ENCODE measurements around the gene GPR141. TPM values are rescaled to one million over a fixed set of nuclear protein-coding genes. Genes with fewer than 3 reads are reported as not detected.

Gene GPR141
- polyA plus RNA-seq, 1 donor (not counting 4 experiments of a cell fraction or from before 2014, with no cell fraction given): not detected

- dilution Hi-C loops (cut with MboI; ENCODE audit: extremely low pct_ligation_motif_present, low sequenced_read_pairs): no loop called here
- Histone ChIP-seq H3K4me1 (ENCODE audit: control insufficient read depth, extremely low read depth, insufficient read depth, low read length) (no peaks in the 10 kb centered on the region), H2AFZ (ENCODE audit: control insufficient read depth, low read length) (no peak overlapping the region), H3K4me3 (ENCODE audit: control insufficient read depth in 2 of 3, extremely low read depth in 1 of 3, insufficient read depth in 2 of 3, low read depth in 1 of 3, low read length in 3 of 3) (no peak overlapping the region), H3K9me1 (ENCODE audit: control insufficient read depth, extremely low read depth, insufficient read depth, low read length) (no peaks in the 10 kb centered on the region), H3K9ac (ENCODE audit: control insufficient read depth, extremely low read depth, insufficient read depth, low read length) (no peak overlapping the region), H3K36me3 (ENCODE audit: control insufficient read depth in 2 of 2, extremely low read depth in 1 of 2, insufficient read depth in 2 of 2, low read length in 2 of 2) (no peaks in the 10 kb centered on the region), H3K9me3 (ENCODE audit: control insufficient read depth, low read depth, low read length) (no peaks in the 10 kb centered on the region), H3K79me2 (ENCODE audit: control insufficient read depth, insufficient read depth, low read length) (no peaks in the 10 kb centered on the region), H3K27me3 (ENCODE audit: control insufficient read depth, extremely low read depth, insufficient read depth, low read length) (no peaks in the 10 kb centered on the region), H3K4me2 (ENCODE audit: control insufficient read depth, extremely low read depth, insufficient read depth, low read depth, low read length) (no peak overlapping the region), H4K20me1 (ENCODE audit: control insufficient read depth, extremely low read depth, insufficient read depth, low read length) (no peaks in the 10 kb centered on the region), H3K27ac (ENCODE audit: control insufficient read depth, insufficient read depth, low read length) (no peak overlapping the region)
- TF ChIP-seq EZH2 (IDR thresholded peaks at IDR 0.05; ENCODE audit: low read length): no peak
- no peak for DNase-seq (ENCODE audit: low read depth, low spot score)
- no peak for FAIRE-seq
Observed at GRCh38 chr7:37751096-37751495, 67.5 kb downstream of the GPR141 start.

DNA sequence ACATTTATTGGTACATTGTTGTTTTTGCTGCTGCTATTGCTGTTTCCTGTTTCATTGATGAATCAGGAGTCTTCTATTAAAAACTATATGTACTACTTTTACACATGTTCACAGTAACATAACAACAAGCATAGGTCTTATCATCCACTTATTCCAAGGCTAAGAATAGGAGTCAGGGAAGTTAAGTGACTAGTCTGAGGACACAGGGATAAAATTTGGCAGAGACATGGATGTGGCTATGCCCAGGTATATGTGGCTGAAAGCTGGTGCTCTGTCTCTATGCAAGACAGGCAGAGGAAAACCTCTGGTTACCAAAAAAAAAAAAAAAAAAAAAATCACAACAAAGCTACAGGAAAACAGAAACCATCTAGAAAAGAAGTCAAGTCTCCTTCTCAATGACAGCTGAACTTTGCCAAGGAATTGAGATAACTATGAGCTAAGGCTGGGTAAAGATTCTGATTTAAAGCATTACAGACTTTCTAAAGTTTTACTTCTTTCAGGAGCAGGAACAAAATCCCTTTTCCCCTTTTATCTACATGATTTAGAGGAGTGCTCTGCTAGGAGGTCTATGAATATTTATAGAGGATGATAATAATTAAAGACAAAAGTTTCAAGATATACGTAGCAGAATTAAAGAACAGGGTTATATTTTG, 70.0 kb downstream of the GPR141 start:
- TF ChIP-seq EZH2 (IDR thresholded peaks at IDR 0.05; ENCODE audit: low read length): no peak
- TF ChIP-seq, protein P1, sequence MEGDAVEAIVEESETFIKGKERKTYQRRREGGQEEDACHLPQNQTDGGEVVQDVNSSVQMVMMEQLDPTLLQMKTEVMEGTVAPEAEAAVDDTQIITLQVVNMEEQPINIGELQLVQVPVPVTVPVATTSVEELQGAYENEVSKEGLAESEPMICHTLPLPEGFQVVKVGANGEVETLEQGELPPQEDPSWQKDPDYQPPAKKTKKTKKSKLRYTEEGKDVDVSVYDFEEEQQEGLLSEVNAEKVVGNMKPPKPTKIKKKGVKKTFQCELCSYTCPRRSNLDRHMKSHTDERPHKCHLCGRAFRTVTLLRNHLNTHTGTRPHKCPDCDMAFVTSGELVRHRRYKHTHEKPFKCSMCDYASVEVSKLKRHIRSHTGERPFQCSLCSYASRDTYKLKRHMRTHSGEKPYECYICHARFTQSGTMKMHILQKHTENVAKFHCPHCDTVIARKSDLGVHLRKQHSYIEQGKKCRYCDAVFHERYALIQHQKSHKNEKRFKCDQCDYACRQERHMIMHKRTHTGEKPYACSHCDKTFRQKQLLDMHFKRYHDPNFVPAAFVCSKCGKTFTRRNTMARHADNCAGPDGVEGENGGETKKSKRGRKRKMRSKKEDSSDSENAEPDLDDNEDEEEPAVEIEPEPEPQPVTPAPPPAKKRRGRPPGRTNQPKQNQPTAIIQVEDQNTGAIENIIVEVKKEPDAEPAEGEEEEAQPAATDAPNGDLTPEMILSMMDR (optimal IDR thresholded peaks at IDR 0.05 in 1 of 3, IDR thresholded peaks at IDR 0.05 in 1 of 3, conservative IDR thresholded peaks at IDR 0.05 in 1 of 3; ENCODE audit: extremely low read depth in 1 of 3, insufficient read depth in 2 of 3, low read length in 3 of 3): no peak
- no peak overlapping the region for H3K27ac ChIP-seq (ENCODE audit: control insufficient read depth, insufficient read depth, low read length)
- no peaks in the 10 kb centered on the region for H4K20me1 ChIP-seq (ENCODE audit: control insufficient read depth, extremely low read depth, insufficient read depth, low read length)
- DNase-seq (ENCODE audit: low read depth, low spot score) (no peak), FAIRE-seq (no peak)
- H3K9me1 ChIP-seq (ENCODE audit: control insufficient read depth, extremely low read depth, insufficient read depth, low read length): no peaks in the 10 kb centered on the region
- H3K27me3 ChIP-seq (ENCODE audit: control insufficient read depth, extremely low read depth, insufficient read depth, low read length): no peaks in the 10 kb centered on the region
- H3K79me2 ChIP-seq (ENCODE audit: control insufficient read depth, insufficient read depth, low read length): no peaks in the 10 kb centered on the region
- H3K36me3 ChIP-seq (ENCODE audit: control insufficient read depth in 2 of 2, extremely low read depth in 1 of 2, insufficient read depth in 2 of 2, low read length in 2 of 2): no peaks in the 10 kb centered on the region
- no peaks in the 10 kb centered on the region for H3K9me3 ChIP-seq (ENCODE audit: control insufficient read depth, low read depth, low read length)
- no peak overlapping the region for H3K4me3 ChIP-seq (ENCODE audit: control insufficient read depth in 2 of 3, extremely low read depth in 1 of 3, insufficient read depth in 2 of 3, low read depth in 1 of 3, low read length in 3 of 3)
- no peak overlapping the region for H3K9ac ChIP-seq (ENCODE audit: control insufficient read depth, extremely low read depth, insufficient read depth, low read length)
- no peak overlapping the region for H3K4me2 ChIP-seq (ENCODE audit: control insufficient read depth, extremely low read depth, insufficient read depth, low read depth, low read length)
- dilution Hi-C loops (cut with MboI; ENCODE audit: extremely low pct_ligation_motif_present, low sequenced_read_pairs): no loop called here
- H2AFZ ChIP-seq (ENCODE audit: control insufficient read depth, low read length): no peak overlapping the region
- no peaks in the 10 kb centered on the region for H3K4me1 ChIP-seq (ENCODE audit: control insufficient read depth, extremely low read depth, insufficient read depth, low read length)

All from keratinocyte (primary cell).